ENCODE measurements around the gene NOPCHAP1.

Gene NOPCHAP1

GRCh38 chr12:105013892-105014291, 27.8 kb downstream of the NOPCHAP1 start:
- Histone ChIP-seq H3K36me3 (ENCODE audit: control insufficient read depth, insufficient read depth, low read length) (no peaks in the 10 kb centered on the region), H3K27me3 (ENCODE audit: control insufficient read depth, insufficient read depth, low read length) (no peaks in the 10 kb centered on the region), H3K9me3 (ENCODE audit: control insufficient read depth, low read length) (no peaks in the 10 kb centered on the region), H3K79me2 (no peaks in the 10 kb centered on the region), H3K4me1 (no peaks in the 10 kb centered on the region), H3K9ac (no peak overlapping the region), H3K4me3 (ENCODE audit: low read depth, low read length) (no peak overlapping the region), H3K4me2 (ENCODE audit: low read length) (no peak overlapping the region), H2AFZ (no peak overlapping the region), H3K27ac (no peak overlapping the region)
- TF ChIP-seq, protein P1, sequence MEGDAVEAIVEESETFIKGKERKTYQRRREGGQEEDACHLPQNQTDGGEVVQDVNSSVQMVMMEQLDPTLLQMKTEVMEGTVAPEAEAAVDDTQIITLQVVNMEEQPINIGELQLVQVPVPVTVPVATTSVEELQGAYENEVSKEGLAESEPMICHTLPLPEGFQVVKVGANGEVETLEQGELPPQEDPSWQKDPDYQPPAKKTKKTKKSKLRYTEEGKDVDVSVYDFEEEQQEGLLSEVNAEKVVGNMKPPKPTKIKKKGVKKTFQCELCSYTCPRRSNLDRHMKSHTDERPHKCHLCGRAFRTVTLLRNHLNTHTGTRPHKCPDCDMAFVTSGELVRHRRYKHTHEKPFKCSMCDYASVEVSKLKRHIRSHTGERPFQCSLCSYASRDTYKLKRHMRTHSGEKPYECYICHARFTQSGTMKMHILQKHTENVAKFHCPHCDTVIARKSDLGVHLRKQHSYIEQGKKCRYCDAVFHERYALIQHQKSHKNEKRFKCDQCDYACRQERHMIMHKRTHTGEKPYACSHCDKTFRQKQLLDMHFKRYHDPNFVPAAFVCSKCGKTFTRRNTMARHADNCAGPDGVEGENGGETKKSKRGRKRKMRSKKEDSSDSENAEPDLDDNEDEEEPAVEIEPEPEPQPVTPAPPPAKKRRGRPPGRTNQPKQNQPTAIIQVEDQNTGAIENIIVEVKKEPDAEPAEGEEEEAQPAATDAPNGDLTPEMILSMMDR (IDR thresholded peaks at IDR 0.05): no peak

GRCh38 chr12:105014603-105015002, 28.5 kb downstream of the NOPCHAP1 start:
- H3K9ac ChIP-seq: no peak overlapping the region
- H3K4me2 ChIP-seq (ENCODE audit: low read length): no peak overlapping the region
- H3K27me3 ChIP-seq (ENCODE audit: control insufficient read depth, insufficient read depth, low read length): no peaks in the 10 kb centered on the region
- no peak overlapping the region for H3K4me3 ChIP-seq (ENCODE audit: low read depth, low read length)
- no peaks in the 10 kb centered on the region for H3K9me3 ChIP-seq (ENCODE audit: control insufficient read depth, low read length)
- H3K79me2 ChIP-seq: no peaks in the 10 kb centered on the region
- H3K36me3 ChIP-seq (ENCODE audit: control insufficient read depth, insufficient read depth, low read length): no peaks in the 10 kb centered on the region
- no peaks in the 10 kb centered on the region for H3K4me1 ChIP-seq
- TF ChIP-seq, protein P1 (IDR thresholded peaks at IDR 0.05): no peak
- no peak overlapping the region for H2AFZ ChIP-seq
- no peak overlapping the region for H3K27ac ChIP-seq

DNA sequence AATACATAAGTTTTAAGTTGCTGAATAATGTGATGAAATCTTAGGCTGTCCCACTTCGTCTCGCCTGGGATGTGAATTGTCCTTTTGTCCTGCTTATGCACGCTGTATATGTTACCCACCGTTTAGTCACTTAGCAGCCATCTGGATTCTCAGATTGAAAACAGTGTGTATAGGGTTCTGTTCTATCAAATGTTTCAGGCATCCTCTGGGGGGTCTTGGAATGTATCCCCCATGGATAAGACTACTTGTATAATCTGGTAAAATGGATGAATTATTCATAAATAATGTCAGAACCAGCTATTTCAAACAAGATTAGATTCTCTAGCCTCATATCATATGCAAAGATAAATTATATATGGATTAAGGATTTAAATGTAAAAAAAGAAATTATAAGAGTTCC, 29.4 kb downstream of the NOPCHAP1 start:
- TF ChIP-seq, protein P1 (IDR thresholded peaks at IDR 0.05): no peak
- Histone ChIP-seq H3K9ac (no peak overlapping the region), H3K4me3 (ENCODE audit: low read depth, low read length) (no peak overlapping the region), H3K4me1 (no peaks in the 10 kb centered on the region), H3K36me3 (ENCODE audit: control insufficient read depth, insufficient read depth, low read length) (no peaks in the 10 kb centered on the region), H3K9me3 (ENCODE audit: control insufficient read depth, low read length) (no peaks in the 10 kb centered on the region), H3K27ac (no peak overlapping the region), H3K79me2 (no peaks in the 10 kb centered on the region), H3K4me2 (ENCODE audit: low read length) (no peak overlapping the region), H3K27me3 (ENCODE audit: control insufficient read depth, insufficient read depth, low read length) (no peaks in the 10 kb centered on the region), H2AFZ (no peak overlapping the region)

- Histone ChIP-seq H3K4me2 (ENCODE audit: low read length) (no peak overlapping the region), H3K27ac (no peak overlapping the region), H3K9me3 (ENCODE audit: control insufficient read depth, low read length) (no peaks in the 10 kb centered on the region), H3K79me2 (no peaks in the 10 kb centered on the region), H3K4me3 (ENCODE audit: low read depth, low read length) (no peak overlapping the region), H3K27me3 (ENCODE audit: control insufficient read depth, insufficient read depth, low read length) (no peaks in the 10 kb centered on the region), H3K36me3 (ENCODE audit: control insufficient read depth, insufficient read depth, low read length) (no peaks in the 10 kb centered on the region), H3K9ac (no peak overlapping the region), H3K4me1 (no peaks in the 10 kb centered on the region), H2AFZ (no peak overlapping the region)
- TF ChIP-seq, protein P1 (IDR thresholded peaks at IDR 0.05): no peak
Observed at GRCh38 chr12:105018012-105018411, 31.9 kb downstream of the NOPCHAP1 start.

- TF ChIP-seq, protein P1 (IDR thresholded peaks at IDR 0.05): no peak
- Histone ChIP-seq H3K9me3 (ENCODE audit: control insufficient read depth, low read length) (no peaks in the 10 kb centered on the region), H3K4me2 (ENCODE audit: low read length) (no peak overlapping the region), H3K27me3 (ENCODE audit: control insufficient read depth, insufficient read depth, low read length) (no peaks in the 10 kb centered on the region), H3K9ac (no peak overlapping the region), H3K36me3 (ENCODE audit: control insufficient read depth, insufficient read depth, low read length) (no peaks in the 10 kb centered on the region), H3K27ac (no peak overlapping the region), H3K4me1 (no peaks in the 10 kb centered on the region), H3K79me2 (no peaks in the 10 kb centered on the region), H2AFZ (no peak overlapping the region), H3K4me3 (ENCODE audit: low read depth, low read length) (no peak overlapping the region)
Observed at GRCh38 chr12:105018776-105019175, 32.7 kb downstream of the NOPCHAP1 start.
